SJSA1 (cell line): ENCODE measurements around the gene SHMT2. TPM values are rescaled to one million over a fixed set of nuclear protein-coding genes. Genes with fewer than 3 reads are reported as not detected.

Source experiments
- DNase-seq, 2 experiments: peaks; one replicate each; pipeline ENCODE4 v3.0.0-alpha.2; 2015 to 2020; ENCODE audit warnings: low spot score in 2 of 2, low read depth in 1 of 2
- H3K27ac ChIP-seq: fragments of 250-450 bp; sonication (Bioruptor Pico); 2 replicates; pipeline ENCODE4 v1.5.1; 2020; ENCODE audit warnings: mild to moderate bottlenecking, moderate library complexity
- H3K27me3 ChIP-seq: fragments of 250-450 bp; sonication (Bioruptor Pico); replicated peaks from 2 replicates; pipeline ENCODE4 v1.5.1; 2020; ENCODE audit warnings: mild to moderate bottlenecking, moderate library complexity
- H3K36me3 ChIP-seq: fragments of 250-450 bp; sonication (Bioruptor Pico); 2 replicates; pipeline ENCODE4 v1.5.1; 2020; ENCODE audit warnings: mild to moderate bottlenecking
- H3K4me1 ChIP-seq: fragments of 250-450 bp; sonication (Bioruptor Pico); replicated peaks from 2 replicates; pipeline ENCODE4 v1.6.1; 2021; ENCODE audit warnings: mild to moderate bottlenecking
- H3K4me3 ChIP-seq: fragments of 250-450 bp; sonication (Bioruptor Pico); 2 replicates; pipeline ENCODE4 v1.5.1; 2020; ENCODE audit warnings: mild to moderate bottlenecking
- H3K9me3 ChIP-seq: fragments of 250-450 bp; sonication (Bioruptor Pico); replicated peaks from 2 replicates; pipeline ENCODE4 v1.5.1; 2020; ENCODE audit warnings: mild to moderate bottlenecking
- total RNA-seq: library from RNA; depleted of rRNA; stranded (reverse); fragments of >200 nt; shearing (Covaris generic); gene quantifications from 2 replicates; pipeline ENCODE4 v1.2.3, GENCODE V29; 2014

The SHMT2 gene
- total RNA-seq, 1 experiment from 2014 or later, result 130 TPM

GRCh38 chr12:57191410-57191809 lies 38.1 kb upstream of the SHMT2 start:
- Histone ChIP-seq H3K36me3 (peaks cover 95% of the 10 kb centered on the region), H3K9me3 (no peaks in the 10 kb centered on the region), H3K4me1 (no peaks in the 10 kb centered on the region), H3K27ac (no peak overlapping the region), H3K27me3 (no peaks in the 10 kb centered on the region), H3K4me3 (no peak overlapping the region)
- no peak for DNase-seq

GRCh38 chr12:57192920-57193319 lies 36.6 kb upstream of the SHMT2 start:
- Histone ChIP-seq H3K9me3 (no peaks in the 10 kb centered on the region), H3K27me3 (no peaks in the 10 kb centered on the region), H3K4me1 (no peaks in the 10 kb centered on the region), H3K36me3 (peaks cover 95% of the 10 kb centered on the region), H3K4me3 (no peak overlapping the region), H3K27ac (no peak overlapping the region)
- no peak for DNase-seq

- H3K4me1 ChIP-seq, result no peaks in the 10 kb centered on the region
- H3K27me3 ChIP-seq, result no peaks in the 10 kb centered on the region
- peaks cover 95% of the 10 kb centered on the region for H3K36me3 ChIP-seq
- no peak overlapping the region for H3K27ac ChIP-seq
- no peaks in the 10 kb centered on the region for H3K9me3 ChIP-seq
- no peak overlapping the region for H3K4me3 ChIP-seq
- no peak for DNase-seq
These were observed 35.7 kb upstream of the SHMT2 start for GRCh38 chr12:57193706-57194245.

GRCh38 chr12:57194253-57194652 lies 35.3 kb upstream of the SHMT2 start:
- no peak for DNase-seq
- Histone ChIP-seq H3K27me3 (no peaks in the 10 kb centered on the region), H3K36me3 (peaks cover 97% of the 10 kb centered on the region), H3K4me3 (no peak overlapping the region), H3K9me3 (no peaks in the 10 kb centered on the region), H3K27ac (no peak overlapping the region), H3K4me1 (no peaks in the 10 kb centered on the region)

GRCh38 chr12:57195186-57195585 lies 34.3 kb upstream of the SHMT2 start:
- DNase-seq, result no peak
- no peaks in the 10 kb centered on the region for H3K4me1 ChIP-seq
- H3K9me3 ChIP-seq, result no peaks in the 10 kb centered on the region
- no peaks in the 10 kb centered on the region for H3K27me3 ChIP-seq
- H3K27ac ChIP-seq, result no peak overlapping the region
- H3K4me3 ChIP-seq, result no peak overlapping the region
- peaks cover 96% of the 10 kb centered on the region for H3K36me3 ChIP-seq

- no peaks in the 10 kb centered on the region for H3K27me3 ChIP-seq
These were observed 33.7 kb upstream of the SHMT2 start for GRCh38 chr12:57195611-57196371.

GRCh38 chr12:57196439-57196838 lies 33.1 kb upstream of the SHMT2 start:
- Histone ChIP-seq H3K9me3 (no peaks in the 10 kb centered on the region), H3K4me3 (no peak overlapping the region), H3K27me3 (no peaks in the 10 kb centered on the region), H3K4me1 (no peaks in the 10 kb centered on the region), H3K36me3 (peaks cover 86% of the 10 kb centered on the region), H3K27ac (no peak overlapping the region)
- DNase-seq, result no peak

More at GRCh38 chr12:57195611-57196371, 33.7 kb upstream of the SHMT2 start:
- no peak for DNase-seq
- Histone ChIP-seq H3K4me3 (no peak overlapping the region), H3K27ac (no peak overlapping the region), H3K9me3 (no peaks in the 10 kb centered on the region), H3K36me3 (peaks cover 90% of the 10 kb centered on the region), H3K4me1 (no peaks in the 10 kb centered on the region)

- DNase-seq, result no peak
- Histone ChIP-seq H3K9me3 (no peaks in the 10 kb centered on the region), H3K36me3 (peaks cover 88% of the 10 kb centered on the region), H3K4me1 (no peaks in the 10 kb centered on the region), H3K27me3 (no peaks in the 10 kb centered on the region), H3K4me3 (no peak overlapping the region), H3K27ac (no peak overlapping the region)
These were observed 32.6 kb upstream of the SHMT2 start for GRCh38 chr12:57196956-57197355.

- Histone ChIP-seq H3K9me3 (no peaks in the 10 kb centered on the region), H3K27ac (no peak overlapping the region), H3K27me3 (no peaks in the 10 kb centered on the region), H3K36me3 (peaks cover 86% of the 10 kb centered on the region), H3K4me1 (no peaks in the 10 kb centered on the region), H3K4me3 (no peak overlapping the region)
- DNase-seq, result no peak
These were observed 31.2 kb upstream of the SHMT2 start for GRCh38 chr12:57198329-57198728.

- Histone ChIP-seq H3K27me3 (no peaks in the 10 kb centered on the region), H3K27ac (no peak overlapping the region), H3K4me1 (no peaks in the 10 kb centered on the region), H3K36me3 (peaks cover 86% of the 10 kb centered on the region), H3K4me3 (no peak overlapping the region), H3K9me3 (no peaks in the 10 kb centered on the region)
- no peak for DNase-seq
These were observed 30.3 kb upstream of the SHMT2 start for GRCh38 chr12:57199191-57199590.

GRCh38 chr12:57200497-57200896 lies 29.0 kb upstream of the SHMT2 start:
- no peak overlapping the region for H3K27ac ChIP-seq
- no peaks in the 10 kb centered on the region for H3K27me3 ChIP-seq
- no peak for DNase-seq
- H3K9me3 ChIP-seq, result no peaks in the 10 kb centered on the region
- no peaks in the 10 kb centered on the region for H3K4me1 ChIP-seq
- peaks cover 84% of the 10 kb centered on the region for H3K36me3 ChIP-seq
- H3K4me3 ChIP-seq, result no peak overlapping the region

- H3K27ac ChIP-seq, result no peak overlapping the region
- no peaks in the 10 kb centered on the region for H3K4me1 ChIP-seq
- H3K36me3 ChIP-seq, result peaks cover 84% of the 10 kb centered on the region
- no peak overlapping the region for H3K4me3 ChIP-seq
- no peaks in the 10 kb centered on the region for H3K9me3 ChIP-seq
- no peak for DNase-seq
- H3K27me3 ChIP-seq, result no peaks in the 10 kb centered on the region
These were observed 28.3 kb upstream of the SHMT2 start for GRCh38 chr12:57201219-57201618.

- no peak overlapping the region for H3K4me3 ChIP-seq
- H3K36me3 ChIP-seq, result peaks cover 84% of the 10 kb centered on the region
- no peak overlapping the region for H3K27ac ChIP-seq
- H3K27me3 ChIP-seq, result no peaks in the 10 kb centered on the region
- no peak for DNase-seq
- H3K4me1 ChIP-seq, result no peaks in the 10 kb centered on the region
- no peaks in the 10 kb centered on the region for H3K9me3 ChIP-seq
These were observed 27.9 kb upstream of the SHMT2 start for GRCh38 chr12:57201631-57202030.

- H3K36me3 ChIP-seq, result peaks cover 80% of the 10 kb centered on the region
- no peaks in the 10 kb centered on the region for H3K9me3 ChIP-seq
- DNase-seq, result no peak
- no peak overlapping the region for H3K4me3 ChIP-seq
- no peaks in the 10 kb centered on the region for H3K27me3 ChIP-seq
- no peaks in the 10 kb centered on the region for H3K4me1 ChIP-seq
- no peak overlapping the region for H3K27ac ChIP-seq
These were observed 27.2 kb upstream of the SHMT2 start for GRCh38 chr12:57202321-57202720.
